SK-N-DZ (cell line): ENCODE data around the gene FAP.

Experiments used
- DNase-seq: peaks from one replicate; pipeline ENCODE4 v3.0.0-alpha.2; 2015; ENCODE audit warnings: low spot score

Gene FAP

DNA sequence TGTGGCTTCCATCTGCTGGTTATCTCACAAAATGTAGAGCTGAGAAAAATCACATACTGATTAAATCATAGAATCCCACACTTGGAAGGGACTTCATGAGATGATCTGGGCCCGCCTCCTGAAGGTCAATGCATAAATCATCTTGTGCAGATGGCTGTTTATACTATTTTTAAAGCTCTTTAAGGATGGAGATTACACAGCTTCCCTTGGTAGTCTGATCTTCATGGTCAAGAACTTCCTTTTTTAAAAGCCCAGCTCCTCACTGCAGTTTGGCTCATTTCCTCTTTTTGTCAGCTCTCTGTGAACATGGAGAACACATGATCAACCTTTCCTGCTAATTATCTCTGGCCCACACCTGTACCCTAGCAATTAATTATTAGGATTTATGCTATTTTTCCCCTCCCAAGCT is 117.1 kb downstream of the FAP start:
- no peak for DNase-seq

DNA sequence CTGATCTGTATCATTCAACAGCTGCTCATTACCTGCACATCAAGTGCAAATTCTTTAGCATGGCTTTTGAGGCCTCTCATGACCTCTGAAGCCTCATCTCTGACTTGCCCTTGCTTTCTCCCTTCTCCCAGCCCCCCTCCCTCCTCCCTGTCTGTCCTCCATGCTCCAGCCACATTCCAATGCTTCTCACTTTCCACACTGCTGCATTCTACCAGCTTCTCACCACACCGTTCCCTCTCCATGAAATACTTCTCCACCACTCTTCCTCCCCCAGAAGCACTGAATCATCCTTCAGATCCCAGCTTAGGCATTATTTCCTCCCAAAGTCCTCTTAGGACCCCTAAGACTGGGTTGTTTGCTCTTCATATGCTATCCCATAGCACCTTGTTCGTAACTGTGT is 118.1 kb downstream of the FAP start:
- DNase-seq = no peak

DNA sequence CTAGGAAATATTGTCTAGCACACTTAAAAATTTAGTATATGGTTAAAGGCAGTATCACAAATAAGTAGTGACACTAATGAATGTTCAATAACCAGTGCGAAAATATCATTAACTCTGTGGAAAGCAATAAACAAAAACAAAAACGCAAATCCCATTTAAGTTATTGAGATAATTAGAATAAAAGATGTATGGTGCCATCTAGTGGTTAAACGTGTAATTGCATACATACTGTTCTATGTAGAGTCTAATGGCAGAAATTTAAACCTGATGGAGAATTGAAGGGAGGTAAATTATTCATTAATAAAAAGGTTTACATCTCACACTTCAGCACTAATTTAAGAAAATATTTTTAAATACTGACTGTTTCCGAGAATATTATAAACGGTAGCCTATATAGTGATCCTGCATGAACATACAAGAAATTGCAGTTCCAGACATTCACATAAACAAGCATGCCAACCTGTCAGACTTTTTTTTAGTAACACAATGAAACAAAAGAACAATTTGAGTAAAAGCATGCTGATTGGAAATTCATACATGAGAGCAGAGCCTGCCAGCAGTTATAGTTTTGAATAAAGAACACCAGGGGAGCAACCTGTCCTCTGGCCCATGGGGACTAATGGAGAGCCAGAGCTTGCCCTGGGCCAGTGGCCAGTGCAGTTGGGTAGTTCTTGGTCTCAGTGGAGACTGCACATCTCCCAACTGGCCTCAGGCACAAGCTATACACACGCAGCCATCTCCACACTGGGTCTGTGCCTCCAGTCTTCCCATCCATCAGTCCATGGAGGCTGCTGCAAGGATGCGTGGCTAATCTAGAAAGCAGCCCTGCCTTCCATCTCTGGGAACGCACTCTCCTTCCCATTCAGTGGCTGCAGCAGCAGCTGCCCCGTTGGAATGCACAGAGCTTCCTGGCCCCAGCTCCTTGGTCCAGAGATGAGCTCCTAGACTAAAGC is 119.2 kb downstream of the FAP start:
- peak; percentile 53 for DNase-seq
